Testis (tissue), 2 donors: ENCODE measurements around the gene PRKCA.

Experiments
- POLR2A ChIP-seq: fragments of 450-650 bp; IDR thresholded peaks from one replicate; pipeline ENCODE4 v1.6.1; 2017; ENCODE audit warnings: antibody characterized with exemption, mild to moderate bottlenecking, moderate library complexity
- TF ChIP-seq, protein P1 (sequence below), 3 experiments: fragments of 450-650 bp in 2 of 3; fragments of 200-600 bp in 1 of 3; sonication (generic) in 1 of 3; IDR thresholded peaks; one replicate each; pipeline ENCODE4 v1.5.1; 2016 to 2019; ENCODE audit warnings: antibody characterized with exemption in 3 of 3, mild to moderate bottlenecking in 2 of 3, moderate library complexity in 1 of 3

DNA sequence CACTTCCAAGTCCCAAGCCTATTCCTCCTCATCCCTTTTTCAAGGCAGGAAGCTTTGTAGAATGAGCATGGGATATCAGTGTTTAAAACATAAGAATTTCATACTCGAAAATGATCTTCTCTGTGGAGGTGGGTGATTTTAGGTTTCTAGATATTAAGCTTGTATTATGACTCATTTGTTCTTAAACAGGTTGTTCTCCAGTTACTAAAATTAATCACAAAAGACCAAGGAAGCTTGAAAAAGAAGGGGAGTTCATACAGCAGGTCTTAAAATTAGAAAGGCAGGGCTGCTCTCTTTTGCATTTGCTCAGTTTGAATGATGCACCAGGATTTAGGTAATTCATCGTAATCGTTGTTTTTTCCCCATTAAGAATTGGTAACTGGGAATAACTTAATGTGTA lies 208.7 kb downstream of the PRKCA start:
- TF ChIP-seq, protein P1, sequence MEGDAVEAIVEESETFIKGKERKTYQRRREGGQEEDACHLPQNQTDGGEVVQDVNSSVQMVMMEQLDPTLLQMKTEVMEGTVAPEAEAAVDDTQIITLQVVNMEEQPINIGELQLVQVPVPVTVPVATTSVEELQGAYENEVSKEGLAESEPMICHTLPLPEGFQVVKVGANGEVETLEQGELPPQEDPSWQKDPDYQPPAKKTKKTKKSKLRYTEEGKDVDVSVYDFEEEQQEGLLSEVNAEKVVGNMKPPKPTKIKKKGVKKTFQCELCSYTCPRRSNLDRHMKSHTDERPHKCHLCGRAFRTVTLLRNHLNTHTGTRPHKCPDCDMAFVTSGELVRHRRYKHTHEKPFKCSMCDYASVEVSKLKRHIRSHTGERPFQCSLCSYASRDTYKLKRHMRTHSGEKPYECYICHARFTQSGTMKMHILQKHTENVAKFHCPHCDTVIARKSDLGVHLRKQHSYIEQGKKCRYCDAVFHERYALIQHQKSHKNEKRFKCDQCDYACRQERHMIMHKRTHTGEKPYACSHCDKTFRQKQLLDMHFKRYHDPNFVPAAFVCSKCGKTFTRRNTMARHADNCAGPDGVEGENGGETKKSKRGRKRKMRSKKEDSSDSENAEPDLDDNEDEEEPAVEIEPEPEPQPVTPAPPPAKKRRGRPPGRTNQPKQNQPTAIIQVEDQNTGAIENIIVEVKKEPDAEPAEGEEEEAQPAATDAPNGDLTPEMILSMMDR (IDR thresholded peaks at IDR 0.05) = no peak
- TF ChIP-seq POLR2A = no peak
